Peyer's patch (tissue), 4 donors: ENCODE measurements around the gene HOXD9.

ENCODE experiments used
- POLR2A ChIP-seq, 2 donors: fragments of 450-650 bp; IDR thresholded peaks; one replicate each; pipeline ENCODE4 v1.5.1; 2017; ENCODE audit warnings: antibody characterized with exemption in 2 of 2, mild to moderate bottlenecking in 2 of 2, moderate library complexity in 2 of 2
- TF ChIP-seq, protein P1 (sequence below), 6 experiments: fragments of 450-650 bp in 4 of 6; fragments of 200-600 bp in 2 of 6; sonication (generic) in 1 of 6; IDR thresholded peaks; one replicate each; pipeline ENCODE4 v1.5.1; 2017 to 2019; ENCODE audit warnings: antibody characterized with exemption in 6 of 6, mild to moderate bottlenecking in 3 of 6, moderate library complexity in 1 of 6

DNA sequence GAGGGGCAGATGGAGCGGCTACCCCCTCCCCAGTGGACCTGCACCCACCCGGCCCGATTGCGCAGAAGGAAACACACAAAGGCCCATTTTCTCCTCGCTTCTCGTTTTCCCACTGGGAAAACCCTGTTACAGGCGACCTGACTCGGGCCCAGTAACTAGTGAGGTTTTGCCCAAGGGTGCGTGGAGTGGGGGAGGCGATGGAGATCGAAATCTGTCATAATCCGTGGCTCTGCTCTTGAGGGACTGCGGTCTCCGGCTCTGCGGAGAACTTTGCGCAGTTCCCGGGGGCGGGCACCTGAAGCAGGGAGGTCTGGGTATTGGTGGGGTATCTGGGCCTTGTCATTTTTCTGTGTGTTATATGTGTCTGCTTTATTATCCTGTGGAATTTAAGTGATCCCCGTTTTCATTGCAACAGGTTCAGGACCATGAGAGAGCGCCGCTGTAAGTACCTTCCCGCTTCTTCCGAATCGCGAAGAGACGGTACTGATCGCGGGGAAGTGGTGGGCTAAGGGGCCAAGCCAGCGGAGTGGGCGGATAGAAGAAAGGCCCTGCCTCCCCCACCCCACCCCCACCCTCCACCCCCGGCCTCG lies 24.8 kb downstream of the HOXD9 start:
- TF ChIP-seq, protein P1, sequence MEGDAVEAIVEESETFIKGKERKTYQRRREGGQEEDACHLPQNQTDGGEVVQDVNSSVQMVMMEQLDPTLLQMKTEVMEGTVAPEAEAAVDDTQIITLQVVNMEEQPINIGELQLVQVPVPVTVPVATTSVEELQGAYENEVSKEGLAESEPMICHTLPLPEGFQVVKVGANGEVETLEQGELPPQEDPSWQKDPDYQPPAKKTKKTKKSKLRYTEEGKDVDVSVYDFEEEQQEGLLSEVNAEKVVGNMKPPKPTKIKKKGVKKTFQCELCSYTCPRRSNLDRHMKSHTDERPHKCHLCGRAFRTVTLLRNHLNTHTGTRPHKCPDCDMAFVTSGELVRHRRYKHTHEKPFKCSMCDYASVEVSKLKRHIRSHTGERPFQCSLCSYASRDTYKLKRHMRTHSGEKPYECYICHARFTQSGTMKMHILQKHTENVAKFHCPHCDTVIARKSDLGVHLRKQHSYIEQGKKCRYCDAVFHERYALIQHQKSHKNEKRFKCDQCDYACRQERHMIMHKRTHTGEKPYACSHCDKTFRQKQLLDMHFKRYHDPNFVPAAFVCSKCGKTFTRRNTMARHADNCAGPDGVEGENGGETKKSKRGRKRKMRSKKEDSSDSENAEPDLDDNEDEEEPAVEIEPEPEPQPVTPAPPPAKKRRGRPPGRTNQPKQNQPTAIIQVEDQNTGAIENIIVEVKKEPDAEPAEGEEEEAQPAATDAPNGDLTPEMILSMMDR (IDR thresholded peaks at IDR 0.05) = no peak
- no peak for TF ChIP-seq POLR2A (IDR thresholded peaks at IDR 0.05)
